Body of pancreas (tissue), 4 donors: ENCODE data around the gene RSPH1. TPM values are rescaled to one million over a fixed set of nuclear protein-coding genes. Genes with fewer than 3 reads are reported as not detected.

Experiments used
- ATAC-seq: fragments of 150-250 bp; one replicate; pipeline ENCODE4 v1.9.1; 2016
- DNase-seq, 4 donors: peaks; one replicate each; pipeline ENCODE4 v3.0.0-alpha.2; 2019
- H3K27ac ChIP-seq, 4 donors: fragments of 200-600 bp; sonication (generic); 1 replicate in 3 of 4; 2 replicates in 1 of 4; pipeline versions ENCODE4 v1.5.1 to v1.6.1; 2016 to 2019; ENCODE audit warnings: mild to moderate bottlenecking in 1 of 4, mixed read lengths in 1 of 4, moderate library complexity in 1 of 4
- H3K27me3 ChIP-seq, 2 donors: fragments of 200-600 bp; sonication (generic); one replicate each; pipeline ENCODE4 v1.6.0; 2016; ENCODE audit warnings: mild to moderate bottlenecking in 1 of 2
- H3K36me3 ChIP-seq, 2 donors: fragments of 200-600 bp; sonication (generic); replicated peaks in 1 of 2; 2 replicates each; pipeline ENCODE4 v1.5.1; 2016; ENCODE audit warnings: low read depth in 2 of 2; ENCODE audit not compliant: insufficient read depth in 1 of 2
- H3K4me1 ChIP-seq: fragments of 200-600 bp; sonication (generic); one replicate; pipeline ENCODE4 v1.6.0; 2016
- H3K4me3 ChIP-seq, 2 donors: fragments of 200-600 bp; sonication (generic); 1 replicate in 1 of 2; 2 replicates in 1 of 2; pipeline ENCODE4 v1.5.1; 2016 to 2019
- H3K9me3 ChIP-seq, 3 donors: fragments of 200-600 bp; sonication (generic); 1 replicate in 2 of 3; 2 replicates in 1 of 3; pipeline ENCODE4 v1.5.1; 2016
- CTCF ChIP-seq, 7 experiments: fragments of 450-650 bp in 4 of 7; fragments of 200-600 bp in 3 of 7; sonication (generic) in 3 of 7; IDR thresholded peaks; one replicate each; pipeline ENCODE4 v1.5.1; 2016 to 2019; ENCODE audit warnings: antibody characterized with exemption in 7 of 7
- POLR2A ChIP-seq, 3 donors: fragments of 450-650 bp; IDR thresholded peaks; one replicate each; pipeline ENCODE4 v1.6.1; 2016; ENCODE audit warnings: antibody characterized with exemption in 3 of 3, mild to moderate bottlenecking in 2 of 3
- WGBS, 2 donors: methylation state at CpG; one replicate each; pipeline ENCODE4 v1.1.5; 2017; 5-methylcytosine and 5-hydroxymethylcytosine counted together
- intact Hi-C: fragments of 100-400 bp; cut with DNase I; formaldehyde crosslinking; loops from one replicate; pipeline ENCODE4 v1.15.1; 2023
- total RNA-seq, 2 donors: library from RNA; depleted of rRNA; stranded (reverse); fragments of >200 nt; gene quantifications; one replicate each; pipeline ENCODE4 v1.1.0, GENCODE V29; 2016

The RSPH1 gene
- total RNA-seq, 2 donors from 2014 or later: 1.6 to 2.3 TPM

GRCh38 chr21:42451941-42452340 lies 44.1 kb downstream of the RSPH1 start:
- 82 to 85% methylated on average over 9 of the region's 9 CpGs for WGBS, 2 donors
- DNase-seq: no peak
- no peak for TF ChIP-seq POLR2A (IDR thresholded peaks at IDR 0.05)
- no peak for TF ChIP-seq CTCF (IDR thresholded peaks at IDR 0.05)

GRCh38 chr21:42448686-42449085 lies 47.3 kb downstream of the RSPH1 start:
- ATAC-seq: no peak
- H3K4me1 ChIP-seq: peaks cover 5% of the 10 kb centered on the region
- no peaks in the 10 kb centered on the region for H3K27me3 ChIP-seq
- TF ChIP-seq POLR2A (IDR thresholded peaks at IDR 0.05) (no peak), CTCF (IDR thresholded peaks at IDR 0.05) (no peak)
- intact Hi-C loops: loop anchor here (10.0 kb wide), 2 partner anchors 134 to 304 kb away; partner anchors contain the start of gene TFF3
- no peak overlapping the region for H3K27ac ChIP-seq
- H3K9me3 ChIP-seq: no peaks in the 10 kb centered on the region
- no peaks in the 10 kb centered on the region for H3K36me3 ChIP-seq
- no peak for DNase-seq
- WGBS, 2 donors: 65 to 80% methylated on average over 1 to 3 of the region's 3 CpGs
- H3K4me3 ChIP-seq: no peak overlapping the region

More at GRCh38 chr21:42451941-42452340, 44.1 kb downstream of the RSPH1 start:
- Histone ChIP-seq H3K9me3 (no peaks in the 10 kb centered on the region), H3K27me3 (no peaks in the 10 kb centered on the region), H3K4me1 (peaks cover 5% of the 10 kb centered on the region), H3K27ac (no peak overlapping the region), H3K36me3 (no peaks in the 10 kb centered on the region), H3K4me3 (no peak overlapping the region)
- ATAC-seq: no peak
- intact Hi-C loops: no loop called here

GRCh38 chr21:42447732-42448131 lies 48.3 kb downstream of the RSPH1 start:
- Histone ChIP-seq H3K4me1 (peaks cover 5% of the 10 kb centered on the region), H3K36me3 (no peaks in the 10 kb centered on the region), H3K4me3 (no peak overlapping the region), H3K9me3 (no peaks in the 10 kb centered on the region), H3K27ac (no peak overlapping the region), H3K27me3 (no peaks in the 10 kb centered on the region)
- intact Hi-C loops: loop anchor here (10.0 kb wide), 2 partner anchors 133 to 303 kb away; partner anchors contain the start of gene TFF3
- WGBS, 2 donors: 83 to 85% methylated on average over 10 of the region's 10 CpGs
- ATAC-seq: no peak
- no peak for TF ChIP-seq CTCF (IDR thresholded peaks at IDR 0.05)
- TF ChIP-seq POLR2A (IDR thresholded peaks at IDR 0.05): no peak
- no peak for DNase-seq

GRCh38 chr21:42447182-42447581 lies 48.8 kb downstream of the RSPH1 start:
- WGBS, 2 donors: 73 to 75% methylated on average over 14 of the region's 14 CpGs
- no peaks in the 10 kb centered on the region for H3K36me3 ChIP-seq
- H3K4me3 ChIP-seq: no peak overlapping the region
- DNase-seq (no peak), ATAC-seq (no peak)
- peaks cover 5% of the 10 kb centered on the region for H3K4me1 ChIP-seq
- no peaks in the 10 kb centered on the region for H3K9me3 ChIP-seq
- intact Hi-C loops: loop anchor here (10.0 kb wide), 2 partner anchors 132 to 302 kb away; partner anchors contain the start of gene TFF3
- H3K27me3 ChIP-seq: no peaks in the 10 kb centered on the region
- no peak for TF ChIP-seq POLR2A (IDR thresholded peaks at IDR 0.05)
- TF ChIP-seq CTCF (IDR thresholded peaks at IDR 0.05): no peak
- H3K27ac ChIP-seq: no peak overlapping the region

- ATAC-seq (no peak), DNase-seq (no peak)
- TF ChIP-seq CTCF (IDR thresholded peaks at IDR 0.05) (no peak), POLR2A (IDR thresholded peaks at IDR 0.05) (no peak)
- WGBS, 2 donors: 69 to 75% methylated on average over 4 of the region's 4 CpGs
- Histone ChIP-seq H3K4me3 (no peak overlapping the region), H3K36me3 (no peaks in the 10 kb centered on the region), H3K27me3 (no peaks in the 10 kb centered on the region), H3K27ac (no peak overlapping the region), H3K9me3 (no peaks in the 10 kb centered on the region), H3K4me1 (peaks cover 5% of the 10 kb centered on the region)
- intact Hi-C loops: loop anchor here (10.0 kb wide), 2 partner anchors 132 to 302 kb away; partner anchors contain the start of gene TFF3
Measured at GRCh38 chr21:42446531-42446930, 49.5 kb downstream of the RSPH1 start.
